Measurements from ENCODE around the gene TMEM208. TPM values are rescaled to one million over a fixed set of nuclear protein-coding genes. Genes with fewer than 3 reads are reported as not detected.
A peak's percentile ranks its signal among the peaks of the same experiment; 100 is the strongest.

Gene TMEM208
- total RNA-seq, 1 experiment from 2014 or later = 38.7 TPM

GRCh38 chr16:67229906-67230808 lies 3.2 kb downstream of the TMEM208 start:
- Histone ChIP-seq H3K9me3 (replicated peaks) (no peaks in the 10 kb centered on the region), H3K27me3 (replicated peaks) (no peaks in the 10 kb centered on the region), H3K27ac (no peak overlapping the region), H3K4me3 (no peak overlapping the region), H3K4me1 (replicated peaks) (peaks cover 20% of the 10 kb centered on the region), H3K36me3 (peaks cover 61% of the 10 kb centered on the region)
- DNase-seq (ENCODE audit: low read depth in 1 of 2, low spot score in 2 of 2) = no peak

GRCh38 chr16:67230809-67231660 lies 4.1 kb downstream of the TMEM208 start:
- peaks cover 15% of the 10 kb centered on the region for H3K4me1 ChIP-seq (replicated peaks)
- no peaks in the 10 kb centered on the region for H3K9me3 ChIP-seq (replicated peaks)
- no peak overlapping the region for H3K27ac ChIP-seq
- no peaks in the 10 kb centered on the region for H3K27me3 ChIP-seq (replicated peaks)
- no peak for DNase-seq (ENCODE audit: low read depth in 1 of 2, low spot score in 2 of 2)
- peaks cover 62% of the 10 kb centered on the region for H3K36me3 ChIP-seq
- H3K4me3 ChIP-seq = no peak overlapping the region

GRCh38 chr16:67233596-67233995 lies 6.7 kb downstream of the TMEM208 start:
- no peaks in the 10 kb centered on the region for H3K27me3 ChIP-seq (replicated peaks)
- H3K36me3 ChIP-seq = peaks cover 67% of the 10 kb centered on the region
- no peaks in the 10 kb centered on the region for H3K4me1 ChIP-seq (replicated peaks)
- no peak for DNase-seq (ENCODE audit: low read depth in 1 of 2, low spot score in 2 of 2)
- no peak overlapping the region for H3K4me3 ChIP-seq
- no peaks in the 10 kb centered on the region for H3K9me3 ChIP-seq (replicated peaks)
- H3K27ac ChIP-seq = no peak overlapping the region

GRCh38 chr16:67234180-67234597 lies 7.3 kb downstream of the TMEM208 start:
- DNase-seq (ENCODE audit: low read depth in 1 of 2, low spot score in 2 of 2) = no peak
- H3K27me3 ChIP-seq (replicated peaks) = no peaks in the 10 kb centered on the region
- H3K9me3 ChIP-seq (replicated peaks) = no peaks in the 10 kb centered on the region
- no peak overlapping the region for H3K4me3 ChIP-seq
- no peaks in the 10 kb centered on the region for H3K4me1 ChIP-seq (replicated peaks)
- H3K27ac ChIP-seq = no peak overlapping the region
- peaks cover 67% of the 10 kb centered on the region for H3K36me3 ChIP-seq

- DNase-seq (ENCODE audit: low read depth in 1 of 2, low spot score in 2 of 2) = no peak
- Histone ChIP-seq H3K36me3 (peaks cover 60% of the 10 kb centered on the region), H3K27me3 (replicated peaks) (no peaks in the 10 kb centered on the region), H3K9me3 (replicated peaks) (no peaks in the 10 kb centered on the region), H3K27ac (no peak overlapping the region), H3K4me1 (replicated peaks) (peaks cover 14% of the 10 kb centered on the region), H3K4me3 (no peak overlapping the region)
Measured at GRCh38 chr16:67235816-67236562, 9.1 kb downstream of the TMEM208 start.

- peak in 1 of 2 experiments; percentile 82 for DNase-seq (ENCODE audit: low read depth in 1 of 2, low spot score in 2 of 2)
- Histone ChIP-seq H3K4me3 (no peak overlapping the region), H3K27ac (no peak overlapping the region), H3K9me3 (replicated peaks) (no peaks in the 10 kb centered on the region), H3K4me1 (replicated peaks) (peaks cover 22% of the 10 kb centered on the region), H3K27me3 (replicated peaks) (no peaks in the 10 kb centered on the region), H3K36me3 (peaks cover 56% of the 10 kb centered on the region)
Measured at GRCh38 chr16:67236563-67237395, 9.8 kb downstream of the TMEM208 start.

GRCh38 chr16:67237396-67238277 lies 10.7 kb downstream of the TMEM208 start:
- no peak overlapping the region for H3K4me3 ChIP-seq
- peaks cover 29% of the 10 kb centered on the region for H3K4me1 ChIP-seq (replicated peaks)
- no peaks in the 10 kb centered on the region for H3K27me3 ChIP-seq (replicated peaks)
- H3K9me3 ChIP-seq (replicated peaks) = no peaks in the 10 kb centered on the region
- no peak overlapping the region for H3K27ac ChIP-seq
- peaks cover 55% of the 10 kb centered on the region for H3K36me3 ChIP-seq
- no peak for DNase-seq (ENCODE audit: low read depth in 1 of 2, low spot score in 2 of 2)

- H3K4me1 ChIP-seq (replicated peaks) = peaks cover 29% of the 10 kb centered on the region
- no peak overlapping the region for H3K27ac ChIP-seq
- H3K27me3 ChIP-seq (replicated peaks) = no peaks in the 10 kb centered on the region
- no peak overlapping the region for H3K4me3 ChIP-seq
- peaks cover 52% of the 10 kb centered on the region for H3K36me3 ChIP-seq
- H3K9me3 ChIP-seq (replicated peaks) = no peaks in the 10 kb centered on the region
- DNase-seq (ENCODE audit: low read depth in 1 of 2, low spot score in 2 of 2) = no peak
Measured at GRCh38 chr16:67238278-67238575, 11.3 kb downstream of the TMEM208 start.

GRCh38 chr16:67238806-67239470 lies 12.0 kb downstream of the TMEM208 start:
- DNase-seq (ENCODE audit: low read depth in 1 of 2, low spot score in 2 of 2) = no peak
- H3K27me3 ChIP-seq (replicated peaks) = no peaks in the 10 kb centered on the region
- H3K36me3 ChIP-seq = peaks cover 48% of the 10 kb centered on the region
- H3K27ac ChIP-seq = no peak overlapping the region
- H3K4me3 ChIP-seq = no peak overlapping the region
- H3K9me3 ChIP-seq (replicated peaks) = no peaks in the 10 kb centered on the region
- peaks cover 35% of the 10 kb centered on the region for H3K4me1 ChIP-seq (replicated peaks)

GRCh38 chr16:67240506-67240905 lies 13.6 kb downstream of the TMEM208 start:
- H3K4me3 ChIP-seq = no peak overlapping the region
- H3K9me3 ChIP-seq (replicated peaks) = no peaks in the 10 kb centered on the region
- peak; percentile 84 for DNase-seq (ENCODE audit: low read depth in 1 of 2, low spot score in 2 of 2)
- H3K4me1 ChIP-seq (replicated peaks) = peaks cover 51% of the 10 kb centered on the region
- peaks cover 43% of the 10 kb centered on the region for H3K36me3 ChIP-seq
- H3K27ac ChIP-seq = peak overlapping the region; percentile 88
- no peaks in the 10 kb centered on the region for H3K27me3 ChIP-seq (replicated peaks)

- peak overlapping the region; percentile 88 for H3K27ac ChIP-seq
- peaks cover 58% of the 10 kb centered on the region for H3K4me1 ChIP-seq (replicated peaks)
- no peaks in the 10 kb centered on the region for H3K9me3 ChIP-seq (replicated peaks)
- DNase-seq (ENCODE audit: low read depth in 1 of 2, low spot score in 2 of 2) = peak; percentile 86 to 93
- H3K36me3 ChIP-seq = peaks cover 40% of the 10 kb centered on the region
- H3K27me3 ChIP-seq (replicated peaks) = no peaks in the 10 kb centered on the region
- no peak overlapping the region for H3K4me3 ChIP-seq
Measured at GRCh38 chr16:67241008-67241900, 14.3 kb downstream of the TMEM208 start.
